Upper lobe of right lung (tissue), 1 donor: ENCODE results near the gene EIPR1. TPM values are rescaled to one million over a fixed set of nuclear protein-coding genes. Genes with fewer than 3 reads are reported as not detected.
A peak's percentile ranks its signal among the peaks of the same experiment; 100 is the strongest.

Source experiments
- ATAC-seq: fragments of 200-7000 bp; cut with Tn5 transposase; one replicate; pipeline ENCODE4 v1.9.1; 2020; ENCODE audit warnings: mild to moderate bottlenecking, moderate library complexity
- DNase-seq: peaks from one replicate; pipeline ENCODE4 v3.0.0-alpha.2; 2020
- H3K27ac ChIP-seq: fragments of 200-600 bp; one replicate; pipeline ENCODE4 v1.8.0; 2022
- H3K27me3 ChIP-seq: fragments of 200-600 bp; one replicate; pipeline ENCODE4 v1.8.0; 2022; ENCODE audit warnings: mild to moderate bottlenecking
- H3K36me3 ChIP-seq: fragments of 200-600 bp; one replicate; pipeline ENCODE4 v1.8.0; 2022
- H3K4me1 ChIP-seq: fragments of 200-600 bp; one replicate; pipeline ENCODE4 v1.8.0; 2022
- H3K4me3 ChIP-seq: fragments of 200-600 bp; one replicate; pipeline ENCODE4 v1.8.0; 2022; ENCODE audit warnings: mild to moderate bottlenecking
- H3K9me3 ChIP-seq: fragments of 200-600 bp; one replicate; pipeline ENCODE4 v1.8.0; 2022
- intact Hi-C: fragments of 100-400 bp; cut with DNase I; formaldehyde crosslinking; loops from one replicate; pipeline ENCODE4 v1.11.0; 2022
- total RNA-seq: library from RNA; stranded (reverse); fragmentation: NEBNext Ultra II Directional; extraction: Animal tissue kit (Norgen Biotek cat#: 25700); gene quantifications from one replicate; pipeline ENCODE4 v1.2.1, GENCODE V29; 2021
- TF ChIP-seq, protein P1 (sequence below): fragments of 200-600 bp; IDR thresholded peaks from one replicate; pipeline ENCODE4 v1.8.0; 2022; ENCODE audit warnings: antibody characterized with exemption
- donor health status: DM: no; HTN: yes; CAD: no; lungs with severe emphysema.

EIPR1 gene
- total RNA-seq, 1 donor from 2014 or later = 16.6 TPM

DNA sequence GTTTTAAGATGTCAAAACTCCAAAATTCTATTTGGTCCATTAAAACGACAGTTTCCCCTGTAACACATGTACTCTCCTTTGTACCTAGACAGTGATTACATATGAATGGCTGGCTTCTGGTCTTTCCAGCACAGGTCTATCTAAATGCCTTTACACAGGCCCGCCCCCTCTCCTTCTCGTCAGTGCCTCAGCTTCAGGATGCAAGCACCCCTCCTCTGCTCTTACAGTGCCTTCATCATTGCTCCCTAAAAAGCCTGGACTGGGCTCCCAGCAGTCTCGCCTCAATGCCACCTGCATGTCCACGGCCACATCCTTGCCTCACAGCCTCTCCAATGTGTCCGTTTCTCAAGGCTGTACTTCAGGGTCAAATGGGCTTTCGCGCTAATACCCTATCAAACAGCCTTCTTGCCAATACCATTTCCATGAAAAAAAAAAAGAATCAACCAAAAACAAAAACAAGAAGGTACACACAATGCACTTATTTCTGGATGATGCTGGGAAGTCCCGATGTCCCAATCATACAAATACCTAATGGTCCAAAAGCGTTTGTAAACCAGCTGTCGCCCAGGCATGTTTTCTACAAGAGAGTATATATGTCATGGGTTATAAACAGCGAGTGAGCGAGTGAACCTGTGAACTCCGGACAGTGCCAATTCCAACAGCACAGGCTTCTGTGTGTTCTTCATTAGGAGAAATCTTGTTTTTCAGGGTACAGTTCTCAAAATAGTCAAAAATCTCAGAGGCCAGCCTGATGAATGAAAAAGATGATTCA is 77.2 kb downstream of the EIPR1 start:
- no peak overlapping the region for H3K4me3 ChIP-seq
- no peaks in the 10 kb centered on the region for H3K36me3 ChIP-seq
- TF ChIP-seq, protein P1, sequence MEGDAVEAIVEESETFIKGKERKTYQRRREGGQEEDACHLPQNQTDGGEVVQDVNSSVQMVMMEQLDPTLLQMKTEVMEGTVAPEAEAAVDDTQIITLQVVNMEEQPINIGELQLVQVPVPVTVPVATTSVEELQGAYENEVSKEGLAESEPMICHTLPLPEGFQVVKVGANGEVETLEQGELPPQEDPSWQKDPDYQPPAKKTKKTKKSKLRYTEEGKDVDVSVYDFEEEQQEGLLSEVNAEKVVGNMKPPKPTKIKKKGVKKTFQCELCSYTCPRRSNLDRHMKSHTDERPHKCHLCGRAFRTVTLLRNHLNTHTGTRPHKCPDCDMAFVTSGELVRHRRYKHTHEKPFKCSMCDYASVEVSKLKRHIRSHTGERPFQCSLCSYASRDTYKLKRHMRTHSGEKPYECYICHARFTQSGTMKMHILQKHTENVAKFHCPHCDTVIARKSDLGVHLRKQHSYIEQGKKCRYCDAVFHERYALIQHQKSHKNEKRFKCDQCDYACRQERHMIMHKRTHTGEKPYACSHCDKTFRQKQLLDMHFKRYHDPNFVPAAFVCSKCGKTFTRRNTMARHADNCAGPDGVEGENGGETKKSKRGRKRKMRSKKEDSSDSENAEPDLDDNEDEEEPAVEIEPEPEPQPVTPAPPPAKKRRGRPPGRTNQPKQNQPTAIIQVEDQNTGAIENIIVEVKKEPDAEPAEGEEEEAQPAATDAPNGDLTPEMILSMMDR = no peak
- H3K27ac ChIP-seq = no peak overlapping the region
- ATAC-seq = no peak
- H3K9me3 ChIP-seq = no peaks in the 10 kb centered on the region
- intact Hi-C loops = no loop called here
- no peaks in the 10 kb centered on the region for H3K27me3 ChIP-seq
- H3K4me1 ChIP-seq = no peaks in the 10 kb centered on the region
- peak; percentile 30 for DNase-seq

DNA sequence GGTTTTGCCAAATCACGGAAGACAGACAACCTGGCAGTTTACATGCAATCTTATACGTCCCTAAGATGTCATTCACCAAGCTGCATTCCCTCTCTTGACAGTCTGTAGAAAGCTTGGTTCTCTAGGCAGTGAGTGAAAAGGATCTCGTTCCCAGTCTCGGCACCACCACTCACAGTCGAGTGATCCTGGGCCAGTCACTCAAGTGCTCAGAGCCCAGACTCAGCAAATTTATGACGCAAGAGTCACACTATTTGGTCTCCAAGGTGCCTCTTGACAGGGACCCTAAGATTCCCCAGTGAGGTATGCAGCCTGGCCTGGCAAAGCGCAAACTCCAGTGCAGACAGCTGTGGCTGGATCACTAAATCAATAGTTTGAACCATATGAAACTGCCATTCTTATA is 77.9 kb downstream of the EIPR1 start:
- TF ChIP-seq, protein P1 = no peak
- ATAC-seq (peak; percentile 48), DNase-seq (peak; percentile 60)
- no peak overlapping the region for H3K4me3 ChIP-seq
- no peak overlapping the region for H3K27ac ChIP-seq
- H3K36me3 ChIP-seq = no peaks in the 10 kb centered on the region
- H3K27me3 ChIP-seq = no peaks in the 10 kb centered on the region
- intact Hi-C loops = no loop called here
- H3K9me3 ChIP-seq = no peaks in the 10 kb centered on the region
- no peaks in the 10 kb centered on the region for H3K4me1 ChIP-seq

DNA sequence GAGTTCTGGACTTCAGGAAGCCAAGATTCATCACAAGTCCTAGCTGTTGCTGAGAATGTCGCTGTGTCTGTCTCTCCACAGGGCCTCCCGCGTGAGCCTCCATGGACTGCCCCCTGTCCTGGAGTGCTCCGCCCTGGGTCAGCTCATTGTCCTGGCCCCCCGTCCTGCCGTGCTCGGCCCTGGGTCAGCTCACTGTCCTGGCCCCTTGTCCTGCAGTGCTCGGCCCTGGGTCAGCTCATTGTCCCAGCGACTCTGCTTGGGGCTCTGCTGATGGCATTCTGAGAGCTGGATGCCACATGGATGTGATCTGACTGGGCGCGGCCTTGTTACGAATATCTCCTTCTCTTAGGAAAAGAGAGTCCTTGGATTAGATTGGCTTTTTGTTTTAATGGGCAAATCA is 78.5 kb downstream of the EIPR1 start:
- Histone ChIP-seq H3K36me3 (no peaks in the 10 kb centered on the region), H3K4me1 (no peaks in the 10 kb centered on the region), H3K4me3 (no peak overlapping the region), H3K27ac (no peak overlapping the region), H3K27me3 (no peaks in the 10 kb centered on the region), H3K9me3 (no peaks in the 10 kb centered on the region)
- TF ChIP-seq, protein P1 = no peak
- peak; percentile 18 for DNase-seq
- intact Hi-C loops = no loop called here
- no peak for ATAC-seq

DNA sequence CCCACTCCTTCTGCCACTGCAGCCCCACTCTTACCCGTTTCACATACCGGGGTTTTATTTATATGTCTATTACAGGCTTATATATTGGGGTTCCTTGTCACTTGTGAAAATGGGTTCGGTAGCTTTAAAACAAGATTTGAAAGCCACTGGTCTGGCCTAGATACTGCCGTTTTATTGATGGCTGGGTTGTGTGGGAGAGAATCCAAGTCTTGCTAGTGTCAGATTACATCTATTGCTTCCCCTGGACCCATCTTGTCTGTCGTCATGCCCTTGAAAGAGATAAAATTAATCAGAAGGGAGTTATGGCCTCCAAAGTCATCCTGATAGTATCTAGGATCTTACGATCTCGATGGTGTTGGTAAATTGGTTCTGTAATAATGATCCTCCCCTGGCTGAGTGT is 79.4 kb downstream of the EIPR1 start:
- Histone ChIP-seq H3K9me3 (no peaks in the 10 kb centered on the region), H3K4me1 (no peaks in the 10 kb centered on the region), H3K27me3 (no peaks in the 10 kb centered on the region), H3K36me3 (no peaks in the 10 kb centered on the region), H3K27ac (no peak overlapping the region), H3K4me3 (no peak overlapping the region)
- TF ChIP-seq, protein P1 = no peak
- DNase-seq (no peak), ATAC-seq (no peak)
- intact Hi-C loops = no loop called here

DNA sequence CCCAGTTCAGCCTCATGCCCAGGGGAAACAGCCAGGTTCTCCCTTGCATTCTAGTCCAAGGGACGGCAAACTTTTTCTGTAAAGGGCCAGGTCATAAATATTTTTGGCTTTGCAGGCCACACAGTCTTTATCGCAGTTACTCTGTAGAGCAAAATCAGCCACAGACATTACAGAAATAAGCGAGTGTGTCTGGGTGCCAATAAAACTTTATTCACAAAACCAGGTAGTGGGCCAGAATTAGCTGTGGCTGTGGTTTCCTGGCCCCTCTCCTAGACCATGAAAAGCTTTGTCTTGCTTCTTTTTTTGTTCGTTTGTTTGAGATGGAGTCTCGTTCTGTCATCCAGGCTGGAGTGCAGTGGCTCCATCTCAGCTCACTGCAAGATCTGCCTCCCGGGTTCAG is 80.1 kb downstream of the EIPR1 start:
- Histone ChIP-seq H3K27ac (no peak overlapping the region), H3K4me1 (no peaks in the 10 kb centered on the region), H3K27me3 (no peaks in the 10 kb centered on the region), H3K36me3 (no peaks in the 10 kb centered on the region), H3K4me3 (no peak overlapping the region), H3K9me3 (no peaks in the 10 kb centered on the region)
- DNase-seq (no peak), ATAC-seq (no peak)
- intact Hi-C loops = no loop called here
- TF ChIP-seq, protein P1 = no peak
